ENCODE data around the gene OR10AD1.
"Not testable (repeated sequence)": the region's sequence is repeated elsewhere in the genome, so short reads cannot be mapped to it uniquely, and the experiment has no call there.

Gene OR10AD1

GRCh38 chr12:48203192-48203591 lies at the start of gene OR10AD1:
TSS of gene OR10AD1 (minus strand) at chr12:48203292. CDS start at chr12:48203292, 0 bp downstream.
- no peak for DNase-seq (ENCODE audit: low spot score)

- no peak for DNase-seq (ENCODE audit: low spot score)
Measured at GRCh38 chr12:48247181-48247966, 44.3 kb upstream of the OR10AD1 start.

GRCh38 chr12:48237162-48237561 lies 34.1 kb upstream of the OR10AD1 start:
- no peak for DNase-seq (ENCODE audit: low spot score)

- no peak for DNase-seq (ENCODE audit: low spot score)
Measured at GRCh38 chr12:48235796-48236333, 32.8 kb upstream of the OR10AD1 start.

GRCh38 chr12:48231169-48231958 lies 28.3 kb upstream of the OR10AD1 start:
- DNase-seq (ENCODE audit: low spot score), result not testable (repeated sequence)

- DNase-seq (ENCODE audit: low spot score), result not testable (repeated sequence)
Measured at GRCh38 chr12:48224533-48224932, 21.4 kb upstream of the OR10AD1 start.

GRCh38 chr12:48221645-48222044 lies 18.6 kb upstream of the OR10AD1 start:
- no peak for DNase-seq (ENCODE audit: low spot score)

- DNase-seq (ENCODE audit: low spot score), result no peak
Measured at GRCh38 chr12:48220701-48221100, 17.6 kb upstream of the OR10AD1 start.

- DNase-seq (ENCODE audit: low spot score), result no peak
Measured at GRCh38 chr12:48219631-48220030, 16.5 kb upstream of the OR10AD1 start.

- DNase-seq (ENCODE audit: low spot score), result no peak
Measured at GRCh38 chr12:48216785-48217184, 13.7 kb upstream of the OR10AD1 start.

GRCh38 chr12:48209495-48209894 lies 6.4 kb upstream of the OR10AD1 start:
- not testable (repeated sequence) for DNase-seq (ENCODE audit: low spot score)

GRCh38 chr12:48202766-48203165 lies 326 bp downstream of the OR10AD1 start:
- no peak for DNase-seq (ENCODE audit: low spot score)

- DNase-seq (ENCODE audit: low spot score), result no peak
Measured at GRCh38 chr12:48201516-48201915, 1.6 kb downstream of the OR10AD1 start.

- no peak for DNase-seq (ENCODE audit: low spot score)
Measured at GRCh38 chr12:48201091-48201490, 2.0 kb downstream of the OR10AD1 start.

GRCh38 chr12:48199774-48200221 lies 3.3 kb downstream of the OR10AD1 start:
- no peak for DNase-seq (ENCODE audit: low spot score)

GRCh38 chr12:48198985-48199384 lies 4.1 kb downstream of the OR10AD1 start:
- DNase-seq (ENCODE audit: low spot score), result no peak

- peak; percentile 22 for DNase-seq (ENCODE audit: low spot score)
Measured at GRCh38 chr12:48198672-48198971, 4.5 kb downstream of the OR10AD1 start.

- DNase-seq (ENCODE audit: low spot score), result peak; percentile 95
Measured at GRCh38 chr12:48197971-48198671, 5.0 kb downstream of the OR10AD1 start.

- DNase-seq (ENCODE audit: low spot score), result peak; percentile 55
Measured at GRCh38 chr12:48197549-48197970, 5.5 kb downstream of the OR10AD1 start.

- DNase-seq (ENCODE audit: low spot score), result no peak
Measured at GRCh38 chr12:48194799-48195201, 8.3 kb downstream of the OR10AD1 start.

- no peak for DNase-seq (ENCODE audit: low spot score)
Measured at GRCh38 chr12:48193623-48194022, 9.5 kb downstream of the OR10AD1 start.

GRCh38 chr12:48192861-48193260 lies 10.2 kb downstream of the OR10AD1 start:
- DNase-seq (ENCODE audit: low spot score), result no peak
